WTC11 (cell line): Measurements from ENCODE around the gene CPT1A. TPM values are rescaled to one million over a fixed set of nuclear protein-coding genes. Genes with fewer than 3 reads are reported as not detected.
A peak's percentile ranks its signal among the peaks of the same experiment; 100 is the strongest.

Source experiments
- ATAC-seq: fragments of 200-7000 bp; cut with Tn5 transposase; 2 replicates; pipeline ENCODE4 v1.10.0; 2021; ENCODE audit warnings: mild to moderate bottlenecking, moderate library complexity
- CTCF ChIA-PET: fragments of 300-600 bp; sonication (Branson Sonifier 250); formaldehyde crosslinking; loops from one replicate; lab custom pipeline; 2021; ENCODE audit warnings: antibody characterized with exemption; lab: Charles Lee
- POLR2A ChIA-PET: fragments of 350-600 bp; sonication (Branson Sonifier 250); formaldehyde crosslinking; loops from one replicate; lab custom pipeline; 2021; ENCODE audit warnings: antibody characterized with exemption; lab: Charles Lee
- DNase-seq: peaks from one replicate; pipeline ENCODE4 v3.0.0; 2021; ENCODE audit warnings: low spot score
- H3K27ac Mint-ChIP-seq: 2 replicates; pipeline ENCODE4 v1.8.0; 2021; ENCODE audit warnings: mixed read lengths
- H3K27me3 Mint-ChIP-seq: 2 replicates; pipeline ENCODE4 v1.8.0; 2021; ENCODE audit warnings: low read depth, mild to moderate bottlenecking, moderate library complexity, mixed read lengths
- H3K36me3 Mint-ChIP-seq: 2 replicates; pipeline ENCODE4 v1.8.0; 2021; ENCODE audit warnings: mixed read lengths
- H3K4me1 Mint-ChIP-seq: 2 replicates; pipeline ENCODE4 v1.8.0; 2022; ENCODE audit warnings: mixed read lengths
- H3K4me3 Mint-ChIP-seq: 2 replicates; pipeline ENCODE4 v1.8.0; 2021; ENCODE audit warnings: mild to moderate bottlenecking, moderate library complexity, mixed read lengths
- H3K9me3 Mint-ChIP-seq: 2 replicates; pipeline ENCODE4 v1.8.0; 2021; ENCODE audit warnings: mixed read lengths
- ATF2 ChIP-seq: sonication (generic); formaldehyde crosslinking; IDR thresholded peaks from 2 replicates; pipeline ENCODE4 v1.8.1; 2022; ENCODE audit warnings: low read depth, missing genetic modification reagents, borderline replicate concordance
- CBFB ChIP-seq: sonication (generic); formaldehyde crosslinking; IDR thresholded peaks from 2 replicates; pipeline ENCODE4 v1.8.1; 2022; ENCODE audit warnings: mild to moderate bottlenecking, low read depth, missing genetic modification reagents
- CREB1 ChIP-seq: sonication (generic); formaldehyde crosslinking; IDR thresholded peaks from 2 replicates; pipeline ENCODE4 v1.8.0; 2023; ENCODE audit warnings: mild to moderate bottlenecking, missing genetic modification reagents
- CREM ChIP-seq: sonication (generic); formaldehyde crosslinking; IDR thresholded peaks from 2 replicates; pipeline ENCODE4 v1.8.1; 2022; ENCODE audit warnings: mild to moderate bottlenecking, missing genetic modification reagents, moderate library complexity
- E2F5 ChIP-seq: sonication (generic); formaldehyde crosslinking; IDR thresholded peaks from 2 replicates; pipeline ENCODE4 v1.8.1; 2022; ENCODE audit warnings: mild to moderate bottlenecking, moderate library complexity, missing genetic modification reagents
- ERG ChIP-seq: fragments of 250-450 bp; sonication (Bioruptor Pico); IDR thresholded peaks from 2 replicates; pipeline ENCODE4 v1.8.0; 2021; ENCODE audit warnings: mild to moderate bottlenecking
- IRF2 ChIP-seq: sonication (generic); formaldehyde crosslinking; IDR thresholded peaks from 2 replicates; pipeline ENCODE4 v1.8.0; 2022; ENCODE audit warnings: low read depth, missing genetic modification reagents, borderline replicate concordance
- MXD4 ChIP-seq: fragments of 250-450 bp; sonication (Bioruptor Pico); IDR thresholded peaks from 2 replicates; pipeline ENCODE4 v1.8.0; 2021; ENCODE audit warnings: mild to moderate bottlenecking, moderate library complexity, borderline replicate concordance
- MYBL2 ChIP-seq: sonication (generic); formaldehyde crosslinking; IDR thresholded peaks from 2 replicates; pipeline ENCODE4 v1.8.1; 2023; ENCODE audit warnings: mild to moderate bottlenecking, moderate library complexity, missing genetic modification reagents
- PRDM15 ChIP-seq: sonication (generic); formaldehyde crosslinking; IDR thresholded peaks from 2 replicates; pipeline ENCODE4 v1.8.0; 2022; ENCODE audit warnings: missing genetic modification reagents
- SMAD3 ChIP-seq: sonication (generic); formaldehyde crosslinking; IDR thresholded peaks from 2 replicates; pipeline ENCODE4 v1.8.0; 2022; ENCODE audit warnings: missing genetic modification reagents, mild to moderate bottlenecking, borderline replicate concordance
- SOX15 ChIP-seq: fragments of 250-450 bp; sonication (Bioruptor Pico); IDR thresholded peaks from 2 replicates; pipeline ENCODE4 v1.9.0; 2021; ENCODE audit warnings: mild to moderate bottlenecking
- ZBTB43 ChIP-seq: sonication (generic); formaldehyde crosslinking; IDR thresholded peaks from 2 replicates; pipeline ENCODE4 v1.8.1; 2023; ENCODE audit warnings: mild to moderate bottlenecking, missing genetic modification reagents
- ZMAT4 ChIP-seq: fragments of 250-450 bp; sonication (Bioruptor Pico); IDR thresholded peaks from 2 replicates; pipeline ENCODE4 v1.9.0; 2021; ENCODE audit warnings: mild to moderate bottlenecking
- ZNF219 ChIP-seq: sonication (generic); formaldehyde crosslinking; IDR thresholded peaks from 2 replicates; pipeline ENCODE4 v1.8.0; 2023; ENCODE audit warnings: missing genetic modification reagents, mild to moderate bottlenecking, borderline replicate concordance
- ZNF232 ChIP-seq: sonication (generic); formaldehyde crosslinking; IDR thresholded peaks from 2 replicates; pipeline ENCODE4 v1.8.0; 2022; ENCODE audit warnings: mild to moderate bottlenecking, missing genetic modification reagents
- ZNF281 ChIP-seq: sonication (generic); formaldehyde crosslinking; IDR thresholded peaks from 2 replicates; pipeline ENCODE4 v1.8.0; 2023; ENCODE audit warnings: mild to moderate bottlenecking, missing genetic modification reagents
- ZNF317 ChIP-seq: sonication (generic); formaldehyde crosslinking; IDR thresholded peaks from 2 replicates; pipeline ENCODE4 v1.8.1; 2023; ENCODE audit warnings: low read depth, mild to moderate bottlenecking, moderate library complexity, missing genetic modification reagents, borderline replicate concordance
- ZNF423 ChIP-seq: fragments of 250-450 bp; sonication (Bioruptor Pico); IDR thresholded peaks from 2 replicates; pipeline ENCODE4 v2.1.2; 2022; ENCODE audit warnings: mild to moderate bottlenecking, moderate library complexity
- ZNF425 ChIP-seq: fragments of 250-450 bp; sonication (Bioruptor Pico); conservative IDR thresholded peaks from 2 replicates; pipeline ENCODE4 v1.9.0; 2021; ENCODE audit warnings: mild to moderate bottlenecking
- total RNA-seq: library from RNA; stranded (reverse); gene quantifications from 3 replicates; pipeline ENCODE4 v1.2.3, GENCODE V29; 2021

CPT1A gene
- total RNA-seq, 1 experiment from 2014 or later: 28.1 TPM

- TF ChIP-seq CREB1 (CRISPR knock-in tag): no peak
- 0 out of 2 replicates have a peak, but pooled peaks have one; percentile 61 for TF ChIP-seq CBFB
Measured at GRCh38 chr11:68843703-68844312, 2.1 kb upstream of the CPT1A start (continued).

- Mint-ChIP-seq H3K4me1 (peaks cover 35% of the 10 kb centered on the region), H3K27me3 (peaks cover 68% of the 10 kb centered on the region), H3K4me3 (peak overlapping the region; percentile 71), H3K36me3 (no peaks in the 10 kb centered on the region), H3K27ac (no peak overlapping the region), H3K9me3 (no peaks in the 10 kb centered on the region)
- POLR2A ChIA-PET: no interaction called here
- ATAC-seq (no peak), DNase-seq (no peak)
- no peak for TF ChIP-seq ZNF423 (CRISPR knock-in tag)
- no peak for TF ChIP-seq ZNF317
- no peak for TF ChIP-seq ERG (CRISPR knock-in tag)
- no peak for TF ChIP-seq IRF2 (CRISPR knock-in tag)
- TF ChIP-seq SOX15 (CRISPR knock-in tag): no peak
- TF ChIP-seq CREM: no peak
- TF ChIP-seq E2F5 (CRISPR knock-in tag): no peak
- no peak for TF ChIP-seq ATF2 (CRISPR knock-in tag)
- no peak for TF ChIP-seq ZMAT4 (CRISPR knock-in tag)
- no peak for TF ChIP-seq ZNF425 (CRISPR knock-in tag)
- no peak for TF ChIP-seq ZNF219 (CRISPR knock-in tag)
- TF ChIP-seq ZBTB43 (CRISPR knock-in tag): no peak
- TF ChIP-seq MXD4 (CRISPR knock-in tag): no peak
- no peak for TF ChIP-seq ZNF232 (CRISPR knock-in tag)
- no peak for TF ChIP-seq MYBL2 (CRISPR knock-in tag)
- TF ChIP-seq ZNF281 (CRISPR knock-in tag): no peak
- TF ChIP-seq PRDM15 (CRISPR knock-in tag): no peak
- no peak for TF ChIP-seq SMAD3 (CRISPR knock-in tag)
- CTCF ChIA-PET: interaction anchor here (0.6 to 3.2 kb wide), 13 partner anchors 9 to 210 kb away, joined by 3 to 21 read pairs (median 6); no protein-coding TSS in a partner anchor
Measured at GRCh38 chr11:68843052-68843561, 1.4 kb upstream of the CPT1A start.
